Astrocyte of the cerebellum (primary cell): ENCODE results near the gene HSD17B2.

ENCODE experiments used
- DNase-seq: peaks from one replicate; pipeline ENCODE4 v3.0.0-alpha.2; 2011; ENCODE audit warnings: low read depth
- H3K4me3 ChIP-seq: 2 replicates; pipeline ENCODE4 v1.5.1; 2011; ENCODE audit warnings: mild to moderate bottlenecking, low read depth, low read length, moderate library complexity
- in situ Hi-C: cut with HindIII; loops from 2 replicates; pipeline ENCODE4 v1.10.0; 2017; ENCODE audit warnings: low sequenced_read_pairs
- TF ChIP-seq, protein P1 (sequence below): IDR thresholded peaks from 2 replicates; pipeline ENCODE4 v1.5.1; 2012; ENCODE audit warnings: low read length, low read depth, moderate library complexity, mild to moderate bottlenecking; ENCODE audit errors: missing control alignments

Gene HSD17B2

DNA sequence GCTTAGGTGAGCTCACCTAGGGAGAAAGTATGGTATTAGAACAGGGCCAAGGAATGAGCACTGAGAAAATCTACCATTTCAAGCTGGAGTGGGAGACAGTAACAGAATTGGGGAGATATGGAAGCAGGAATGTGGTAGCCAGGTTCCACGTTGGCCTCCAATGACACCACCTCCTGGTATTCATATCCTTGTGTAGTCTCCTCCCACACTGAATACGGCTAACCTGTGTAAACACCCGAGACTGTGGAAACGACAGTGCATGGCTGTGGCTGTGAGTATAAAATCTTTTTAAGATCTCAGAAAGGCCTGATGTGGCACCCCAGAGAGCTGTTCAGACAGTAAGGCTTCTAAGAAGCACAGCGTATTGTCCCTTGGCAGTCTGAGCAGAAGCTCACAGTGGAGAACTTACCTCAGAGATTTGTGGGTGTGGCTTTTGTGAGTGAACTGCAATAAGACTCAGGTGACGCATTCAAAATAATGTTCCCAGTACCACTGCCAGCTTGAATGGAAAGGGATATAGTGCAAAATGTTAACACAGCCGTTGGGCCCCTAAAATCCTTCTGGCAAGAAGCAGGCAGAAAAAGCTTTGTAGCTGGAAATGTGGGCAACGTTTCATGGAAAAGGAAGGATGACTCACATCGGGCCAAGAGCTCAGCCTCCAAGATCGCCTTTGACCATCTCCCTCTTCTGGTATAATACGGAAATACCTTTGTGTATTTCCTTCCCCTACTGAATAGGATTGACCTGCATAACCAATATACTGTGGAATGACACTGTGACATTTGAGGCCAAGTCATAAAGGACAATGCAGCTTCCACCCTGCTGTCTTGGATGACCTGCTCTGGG, 38.2 kb upstream of the HSD17B2 start:
- in situ Hi-C loops = no loop called here
- no peak overlapping the region for H3K4me3 ChIP-seq
- TF ChIP-seq, protein P1, sequence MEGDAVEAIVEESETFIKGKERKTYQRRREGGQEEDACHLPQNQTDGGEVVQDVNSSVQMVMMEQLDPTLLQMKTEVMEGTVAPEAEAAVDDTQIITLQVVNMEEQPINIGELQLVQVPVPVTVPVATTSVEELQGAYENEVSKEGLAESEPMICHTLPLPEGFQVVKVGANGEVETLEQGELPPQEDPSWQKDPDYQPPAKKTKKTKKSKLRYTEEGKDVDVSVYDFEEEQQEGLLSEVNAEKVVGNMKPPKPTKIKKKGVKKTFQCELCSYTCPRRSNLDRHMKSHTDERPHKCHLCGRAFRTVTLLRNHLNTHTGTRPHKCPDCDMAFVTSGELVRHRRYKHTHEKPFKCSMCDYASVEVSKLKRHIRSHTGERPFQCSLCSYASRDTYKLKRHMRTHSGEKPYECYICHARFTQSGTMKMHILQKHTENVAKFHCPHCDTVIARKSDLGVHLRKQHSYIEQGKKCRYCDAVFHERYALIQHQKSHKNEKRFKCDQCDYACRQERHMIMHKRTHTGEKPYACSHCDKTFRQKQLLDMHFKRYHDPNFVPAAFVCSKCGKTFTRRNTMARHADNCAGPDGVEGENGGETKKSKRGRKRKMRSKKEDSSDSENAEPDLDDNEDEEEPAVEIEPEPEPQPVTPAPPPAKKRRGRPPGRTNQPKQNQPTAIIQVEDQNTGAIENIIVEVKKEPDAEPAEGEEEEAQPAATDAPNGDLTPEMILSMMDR = peak; percentile 54
- DNase-seq = peak; percentile 64

DNA sequence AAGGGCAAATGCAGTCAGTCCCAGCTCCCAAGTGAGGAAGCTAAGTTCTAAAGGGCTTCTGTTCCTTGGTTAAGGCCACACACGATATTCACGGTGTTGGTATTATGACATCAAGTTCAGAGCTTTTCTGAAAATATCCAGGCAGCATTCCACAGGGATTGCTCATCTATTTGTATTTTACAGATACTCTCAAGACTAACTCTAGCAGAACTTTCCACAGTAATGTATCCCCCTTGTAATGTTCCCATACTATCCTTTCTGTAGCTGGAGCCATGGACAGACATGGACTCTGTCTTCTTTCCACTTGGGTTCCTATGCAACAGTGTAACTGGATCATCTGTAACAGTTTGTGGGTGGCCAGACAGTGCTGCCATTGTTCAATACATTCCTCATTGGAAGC, 37.3 kb upstream of the HSD17B2 start:
- TF ChIP-seq, protein P1 = no peak
- peak; percentile 66 for DNase-seq
- no peak overlapping the region for H3K4me3 ChIP-seq
- in situ Hi-C loops = no loop called here

- TF ChIP-seq, protein P1 = no peak
- H3K4me3 ChIP-seq = no peak overlapping the region
- DNase-seq = no peak
- in situ Hi-C loops = no loop called here
Observed at GRCh38 chr16:82002831-82003230, 32.2 kb upstream of the HSD17B2 start.

GRCh38 chr16:82004601-82005000, 30.5 kb upstream of the HSD17B2 start:
- in situ Hi-C loops = no loop called here
- H3K4me3 ChIP-seq = no peak overlapping the region
- TF ChIP-seq, protein P1 = no peak
- DNase-seq = no peak

- in situ Hi-C loops = no loop called here
- no peak overlapping the region for H3K4me3 ChIP-seq
- TF ChIP-seq, protein P1 = no peak
- no peak for DNase-seq
Observed at GRCh38 chr16:82005027-82005830, 29.8 kb upstream of the HSD17B2 start.

- in situ Hi-C loops = no loop called here
- DNase-seq = no peak
- TF ChIP-seq, protein P1 = no peak
Observed at GRCh38 chr16:82006036-82006435, 29.0 kb upstream of the HSD17B2 start.

More at GRCh38 chr16:82006036-82006435, 29.0 kb upstream of the HSD17B2 start:
- no peak overlapping the region for H3K4me3 ChIP-seq
